CD4-positive, alpha-beta memory T cell (primary cell): ENCODE results near the gene SKI. TPM values are rescaled to one million over a fixed set of nuclear protein-coding genes. Genes with fewer than 3 reads are reported as not detected.

Experiments used
- CTCF ChIA-PET: fragments of 350-600 bp; sonication (Branson Sonifier 250); formaldehyde crosslinking; loops from one replicate; lab custom pipeline; 2021; ENCODE audit warnings: inconsistent platforms; ENCODE audit not compliant: partially characterized antibody; lab: Charles Lee
- POLR2A ChIA-PET: fragments of 350-600 bp; sonication (Branson Sonifier 250); formaldehyde crosslinking; loops from one replicate; lab custom pipeline; 2021; ENCODE audit not compliant: partially characterized antibody; lab: Charles Lee
- DNase-seq, 5 donors: peaks; one replicate each; pipeline versions ENCODE4 v3.0.0 to v3.0.0-alpha.2; 2020 to 2022; ENCODE audit warnings: mixed read lengths in 1 of 5
- H3K27ac ChIP-seq: one replicate; pipeline ENCODE4 v1.7.0; 2013; ENCODE audit warnings: low read depth, low read length
- H3K27me3 ChIP-seq: 2 replicates; pipeline ENCODE4 v1.7.0; 2013; ENCODE audit warnings: mild to moderate bottlenecking, low read length, moderate library complexity; ENCODE audit not compliant: insufficient read depth
- H3K36me3 ChIP-seq: 2 replicates; pipeline ENCODE4 v1.7.0; 2013; ENCODE audit warnings: mild to moderate bottlenecking, low read length, moderate library complexity; ENCODE audit not compliant: insufficient read depth
- H3K4me1 ChIP-seq: 2 replicates; pipeline ENCODE4 v1.7.0; 2013; ENCODE audit warnings: mild to moderate bottlenecking, low read length, moderate library complexity; ENCODE audit not compliant: insufficient read depth
- H3K4me3 ChIP-seq, 2 donors: one replicate each; pipeline ENCODE4 v1.7.0; 2013; ENCODE audit warnings: low read length in 2 of 2, mild to moderate bottlenecking in 1 of 2
- H3K9me3 ChIP-seq, 2 donors: one replicate each; pipeline ENCODE4 v1.7.0; 2013; ENCODE audit warnings: low read length in 2 of 2, control low read depth in 1 of 2; ENCODE audit not compliant: control insufficient read depth in 1 of 2
- H3K27ac Mint-ChIP-seq, 7 donors: one replicate each; pipeline ENCODE4 v1.8.0; 2020 to 2021; ENCODE audit warnings: mixed read lengths in 7 of 7, mild to moderate bottlenecking in 6 of 7, inconsistent platforms in 3 of 7, moderate library complexity in 3 of 7
- H3K27me3 Mint-ChIP-seq, 2 donors: one replicate each; pipeline ENCODE4 v1.8.0; 2020 to 2021; ENCODE audit warnings: mixed read lengths in 2 of 2
- H3K36me3 Mint-ChIP-seq, 2 donors: one replicate each; pipeline ENCODE4 v1.8.0; 2020 to 2021; ENCODE audit warnings: mixed read lengths in 2 of 2, inconsistent platforms in 1 of 2, mild to moderate bottlenecking in 1 of 2
- H3K4me1 Mint-ChIP-seq, 4 donors: one replicate each; pipeline ENCODE4 v1.8.0; 2020 to 2021; ENCODE audit warnings: mixed read lengths in 4 of 4, mild to moderate bottlenecking in 1 of 4
- H3K4me3 Mint-ChIP-seq, 8 donors: one replicate each; pipeline ENCODE4 v1.8.0; 2020 to 2021; ENCODE audit warnings: mixed read lengths in 8 of 8, mild to moderate bottlenecking in 7 of 8, moderate library complexity in 6 of 8, inconsistent platforms in 3 of 8
- H3K9me3 Mint-ChIP-seq, 8 donors: one replicate each; pipeline ENCODE4 v1.8.0; 2020 to 2021; ENCODE audit warnings: mixed read lengths in 8 of 8, mild to moderate bottlenecking in 5 of 8, inconsistent platforms in 3 of 8, moderate library complexity in 1 of 8
- intact Hi-C: fragments of 100-400 bp; cut with micrococcal nuclease; formaldehyde crosslinking; loops from one replicate; pipeline ENCODE4 v1.15.1; 2023
- polyA plus RNA-seq, 2 donors: library from polyadenylated mRNA; unstranded; fragments of 300-500 nt; fragmentation: Illumina TruSeq; gene quantifications; one replicate each; pipeline ENCODE4 v1.2.3, GENCODE V29; 2021
- total RNA-seq, 2 experiments: library from RNA; stranded (reverse); gene quantifications; one replicate each; pipeline ENCODE4 v1.2.3, GENCODE V29; 2021

The SKI gene
- 100 to 1,000 TPM in 1 of 2 experiments, 10 to 100 TPM in 1; 96.1 to 104 TPM for total RNA-seq
- polyA plus RNA-seq: under 1 TPM; 0.08 to 0.86 TPM

- Mint-ChIP-seq H3K27me3 (peaks cover 0 to 4% of the 10 kb centered on the region in 2 donors), H3K36me3 (peaks cover 0 to 32% of the 10 kb centered on the region in 2 donors), H3K9me3 (peaks cover 0 to 3% (median 0%) of the 10 kb centered on the region in 8 donors), H3K4me3 (peak within 1 kb of the TSS; percentile 94 to 100 (median 98)), H3K4me1 (peaks cover 10 to 33% (median 21%) of the 10 kb centered on the region in 4 donors), H3K27ac (peak within 1 kb of the TSS; percentile 98 to 100 (median 99))
- CTCF ChIA-PET: interaction anchor here (1.4 to 1.6 kb wide), 3 partner anchors 13 to 33 kb away, joined by 3 to 14 read pairs (median 4); partner anchors contain the start of gene FAAP20
- Histone ChIP-seq H3K4me3 (peak within 1 kb of the TSS; percentile 90 to 97), H3K27me3 (no peaks in the 10 kb centered on the region), H3K27ac (peak within 1 kb of the TSS; percentile 84), H3K9me3 (no peaks in the 10 kb centered on the region), H3K4me1 (peaks cover 26% of the 10 kb centered on the region), H3K36me3 (no peaks in the 10 kb centered on the region)
- POLR2A ChIA-PET: interaction anchor here (0.9 to 16.3 kb wide), 12 partner anchors 11 to 333 kb away, joined by 3 to 454 read pairs (median 61); partner anchors contain the start of gene FAAP20
- intact Hi-C loops: no loop called here
- DNase-seq: no peak
These were observed at the start of gene SKI for GRCh38 chr1:2228157-2228594. SKI (plus strand) TSS chr1:2228319; CDS start chr1:2228767, 448 bp downstream.

GRCh38 chr1:2178875-2179274, 49.2 kb upstream of the SKI start:
- Histone ChIP-seq H3K36me3 (peaks cover 5% of the 10 kb centered on the region), H3K4me3 (no peak overlapping the region), H3K9me3 (no peaks in the 10 kb centered on the region), H3K27ac (no peak overlapping the region), H3K4me1 (peaks cover 7% of the 10 kb centered on the region), H3K27me3 (no peaks in the 10 kb centered on the region)
- POLR2A ChIA-PET: no interaction called here
- H3K9me3 Mint-ChIP-seq: no peaks in the 10 kb centered on the region
- H3K4me1 Mint-ChIP-seq: peaks cover 0 to 18% (median 5%) of the 10 kb centered on the region in 4 donors
- H3K4me3 Mint-ChIP-seq: no peak overlapping the region
- H3K36me3 Mint-ChIP-seq: peaks cover 3 to 32% of the 10 kb centered on the region in 2 donors
- H3K27me3 Mint-ChIP-seq: no peaks in the 10 kb centered on the region
- CTCF ChIA-PET: no interaction called here
- intact Hi-C loops: no loop called here
- H3K27ac Mint-ChIP-seq: no peak overlapping the region
- no peak for DNase-seq

GRCh38 chr1:2179283-2180013, 48.7 kb upstream of the SKI start:
- no peak overlapping the region for H3K27ac Mint-ChIP-seq
- ChIA-PET POLR2A (no interaction called here), CTCF (no interaction called here)
- no peaks in the 10 kb centered on the region for H3K9me3 Mint-ChIP-seq
- no peak overlapping the region for H3K27ac ChIP-seq
- intact Hi-C loops: no loop called here
- no peaks in the 10 kb centered on the region for H3K27me3 Mint-ChIP-seq
- H3K9me3 ChIP-seq: no peaks in the 10 kb centered on the region
- peaks cover 3 to 34% of the 10 kb centered on the region in 2 donors for H3K36me3 Mint-ChIP-seq
- H3K27me3 ChIP-seq: no peaks in the 10 kb centered on the region
- no peak for DNase-seq
- H3K4me1 Mint-ChIP-seq: peaks cover 0 to 12% (median 4%) of the 10 kb centered on the region in 4 donors
- H3K4me3 ChIP-seq: no peak overlapping the region
- peaks cover under 1% of the 10 kb centered on the region for H3K4me1 ChIP-seq
- H3K4me3 Mint-ChIP-seq: no peak overlapping the region
- peaks cover 5% of the 10 kb centered on the region for H3K36me3 ChIP-seq

GRCh38 chr1:2180297-2181245, 47.5 kb upstream of the SKI start:
- no peaks in the 10 kb centered on the region for H3K9me3 ChIP-seq
- POLR2A ChIA-PET: interaction anchor here (0.5 kb wide), 1 partner anchor 54 kb away, joined by 4 read pairs; no protein-coding TSS in a partner anchor
- Mint-ChIP-seq H3K9me3 (peaks cover 0 to 1% (median 0%) of the 10 kb centered on the region in 8 donors), H3K36me3 (peaks cover 5 to 36% of the 10 kb centered on the region in 2 donors), H3K4me1 (peaks cover 0 to 6% (median 2%) of the 10 kb centered on the region in 4 donors), H3K27me3 (no peaks in the 10 kb centered on the region), H3K27ac (peak overlapping the region in 1 of 7 donors; percentile 35), H3K4me3 (no peak overlapping the region)
- H3K4me3 ChIP-seq: no peak overlapping the region
- H3K27me3 ChIP-seq: no peaks in the 10 kb centered on the region
- no peak for DNase-seq
- intact Hi-C loops: no loop called here
- no peak overlapping the region for H3K27ac ChIP-seq
- peaks cover 10% of the 10 kb centered on the region for H3K36me3 ChIP-seq
- H3K4me1 ChIP-seq: no peaks in the 10 kb centered on the region
- CTCF ChIA-PET: no interaction called here

GRCh38 chr1:2181271-2181670, 46.8 kb upstream of the SKI start:
- Histone ChIP-seq H3K9me3 (no peaks in the 10 kb centered on the region), H3K4me3 (no peak overlapping the region), H3K27ac (no peak overlapping the region), H3K4me1 (no peaks in the 10 kb centered on the region), H3K36me3 (peaks cover 10% of the 10 kb centered on the region), H3K27me3 (no peaks in the 10 kb centered on the region)
- no peak overlapping the region for H3K4me3 Mint-ChIP-seq
- H3K4me1 Mint-ChIP-seq: peaks cover 0 to 4% (median 1%) of the 10 kb centered on the region in 4 donors
- H3K27me3 Mint-ChIP-seq: no peaks in the 10 kb centered on the region
- H3K27ac Mint-ChIP-seq: no peak overlapping the region
- CTCF ChIA-PET: no interaction called here
- intact Hi-C loops: no loop called here
- DNase-seq: no peak
- POLR2A ChIA-PET: interaction anchor here (0.5 to 0.6 kb wide), 2 partner anchors 45 to 54 kb away, joined by 3 to 4 read pairs; no protein-coding TSS in a partner anchor
- H3K36me3 Mint-ChIP-seq: peaks cover 5 to 35% of the 10 kb centered on the region in 2 donors
- H3K9me3 Mint-ChIP-seq: peaks cover 0 to 1% (median 0%) of the 10 kb centered on the region in 8 donors

- Histone ChIP-seq H3K27ac (no peak overlapping the region), H3K36me3 (peaks cover 10% of the 10 kb centered on the region), H3K9me3 (no peaks in the 10 kb centered on the region), H3K4me1 (no peaks in the 10 kb centered on the region), H3K4me3 (no peak overlapping the region), H3K27me3 (no peaks in the 10 kb centered on the region)
- Mint-ChIP-seq H3K36me3 (peaks cover 5 to 35% of the 10 kb centered on the region in 2 donors), H3K4me3 (no peak overlapping the region), H3K27me3 (no peaks in the 10 kb centered on the region), H3K9me3 (peaks cover 0 to 1% (median 0%) of the 10 kb centered on the region in 8 donors), H3K27ac (no peak overlapping the region), H3K4me1 (peaks cover 0 to 4% (median under 1%) of the 10 kb centered on the region in 4 donors)
- ChIA-PET POLR2A (interaction anchor here (0.6 kb wide), 1 partner anchor 44 kb away, joined by 3 read pairs; no protein-coding TSS in a partner anchor), CTCF (no interaction called here)
- intact Hi-C loops: no loop called here
- no peak for DNase-seq
These were observed 46.4 kb upstream of the SKI start for GRCh38 chr1:2181752-2182151.
